K562 (cell line): ENCODE data around the gene OPA3. TPM values are rescaled to one million over a fixed set of nuclear protein-coding genes. Genes with fewer than 3 reads are reported as not detected.
A peak's percentile ranks its signal among the peaks of the same experiment; 100 is the strongest.

Experiments
- CCNT2 ChIP-seq: IDR thresholded peaks from 2 replicates; pipeline ENCODE4 v1.6.1; 2011; ENCODE audit warnings: borderline replicate concordance, low read depth, mild to moderate bottlenecking, moderate library complexity, mixed read lengths, low read length; ENCODE audit not compliant: insufficient read length; ENCODE audit errors: extremely low read depth
- COPS2 ChIP-seq: fragments of 450-650 bp; conservative IDR thresholded peaks from 2 replicates; pipeline ENCODE4 v1.6.1; 2016; ENCODE audit warnings: mild to moderate bottlenecking, moderate library complexity
- DPF2 ChIP-seq: fragments of 450-650 bp; IDR thresholded peaks from 2 replicates; pipeline ENCODE4 v1.6.1; 2016
- FOXM1 ChIP-seq, 2 experiments: fragments of 450-650 bp in 1 of 2; sonication (generic) in 1 of 2; formaldehyde crosslinking in 1 of 2; IDR thresholded peaks; 2 replicates each; pipeline versions ENCODE4 v1.6.1 to v1.9.0; 2017 to 2022; ENCODE audit warnings: low read depth in 2 of 2, mild to moderate bottlenecking in 2 of 2, missing genetic modification reagents in 1 of 2, moderate library complexity in 1 of 2
- HDAC2 ChIP-seq: fragments of 450-650 bp; IDR thresholded peaks from 2 replicates; pipeline ENCODE4 v1.6.1; 2016; ENCODE audit warnings: mild to moderate bottlenecking
- JUND ChIP-seq, 2 experiments: IDR thresholded peaks; 2 replicates in 1 of 2; 3 replicates in 1 of 2; pipeline ENCODE4 v1.6.1; 2011; ENCODE audit warnings: borderline replicate concordance in 2 of 2, low read depth in 2 of 2, low read length in 2 of 2, improper control_type of control experiment in 1 of 2, missing biosample characterization in 1 of 2, missing genetic modification characterization in 1 of 2, missing genetic modification reagents in 1 of 2
- LCOR ChIP-seq: sonication (generic); formaldehyde crosslinking; IDR thresholded peaks from 2 replicates; pipeline ENCODE4 v1.8.0; 2022; ENCODE audit warnings: mild to moderate bottlenecking, missing genetic modification reagents
- NFIC ChIP-seq: fragments of 450-650 bp; IDR thresholded peaks from 2 replicates; pipeline ENCODE4 v1.6.1; 2017; ENCODE audit warnings: mild to moderate bottlenecking, inconsistent platforms
- POLR2B ChIP-seq: fragments of 450-650 bp; IDR thresholded peaks from 2 replicates; pipeline ENCODE4 v1.6.1; 2018; ENCODE audit warnings: low read depth; ENCODE audit not compliant: partially characterized antibody
- TAF1 ChIP-seq: IDR thresholded peaks from 2 replicates; pipeline ENCODE4 v1.6.1; 2011; ENCODE audit warnings: mild to moderate bottlenecking, low read length, moderate library complexity; ENCODE audit not compliant: insufficient read depth, control insufficient read depth, severe bottlenecking; ENCODE audit errors: extremely low read depth
- TBL1XR1 ChIP-seq, 2 experiments: IDR thresholded peaks; 2 replicates each; pipeline ENCODE4 v1.6.1; 2012; ENCODE audit warnings: improper control_type of control experiment in 2 of 2, low read length in 2 of 2, mild to moderate bottlenecking in 1 of 2
- ZNF347 ChIP-seq: fragments of 450-650 bp; formaldehyde crosslinking; IDR thresholded peaks from 2 replicates; pipeline ENCODE4 v1.4.0; 2020; ENCODE audit warnings: low read depth, mild to moderate bottlenecking, moderate library complexity
- ZNF41 ChIP-seq: fragments of 250-450 bp; sonication (Bioruptor Pico); conservative IDR thresholded peaks from 2 replicates; pipeline ENCODE4 v1.4.0; 2020; ENCODE audit warnings: mild to moderate bottlenecking
- ZNF57 ChIP-seq: fragments of 450-650 bp; formaldehyde crosslinking; IDR thresholded peaks from 2 replicates; pipeline ENCODE4 v1.4.0; 2020; ENCODE audit warnings: mild to moderate bottlenecking, moderate library complexity
- ZNF589 ChIP-seq: fragments of 200-800 bp; sonication (Bioruptor generic); IDR thresholded peaks from 2 replicates; pipeline ENCODE4 v1.6.1; 2016; ENCODE audit warnings: low read depth, missing genetic modification characterization, missing compliant biosample characterization
- ZNF79 ChIP-seq: fragments of 250-450 bp; sonication (Bioruptor Pico); IDR thresholded peaks from 2 replicates; pipeline ENCODE4 v1.4.0; 2020; ENCODE audit warnings: low read depth, mild to moderate bottlenecking, moderate library complexity
- polyA plus RNA-seq, 8 experiments: library from polyadenylated mRNA; depleted of rRNA in 4 of 8; stranded (reverse) in 5 of 8; unstranded in 3 of 8; fragments of >200 nt; fragmentation: Nextera tagmentation in 2 of 8; fragmentation: Illumina TruSeq in 1 of 8; extraction: Ambion mirVana in 2 of 8; extraction: Trizol in 1 of 8; gene quantifications; 2 replicates each; pipeline versions ENCODE4 v1.2.1 to v1.2.3, GENCODE V29; 2011 to 2014; ENCODE audit warnings: inconsistent platforms in 1 of 8, missing spikeins in 1 of 8
- total RNA-seq, 7 experiments: library from RNA; depleted of rRNA in 6 of 7; stranded (reverse); fragments of >200 nt in 6 of 7; fragmentation: Illumina TruSeq in 2 of 7; extraction: Trizol in 2 of 7; gene quantifications; 2 replicates each; pipeline versions ENCODE4 v1.2.1 to v1.2.3, GENCODE V29; 2011 to 2021; ENCODE audit warnings: low replicate concordance in 1 of 7
- TF ChIP-seq, protein P1 (sequence below): fragments of 450-650 bp; conservative IDR thresholded peaks from 2 replicates; pipeline ENCODE4 v1.6.1; 2016; ENCODE audit warnings: missing genetic modification characterization, low read depth, mild to moderate bottlenecking, missing compliant biosample characterization, moderate library complexity
- TF ChIP-seq, protein P2 (sequence below): fragments of 250-450 bp; sonication (Bioruptor Pico); IDR thresholded peaks from 2 replicates; pipeline ENCODE4 v1.4.0; 2020; ENCODE audit warnings: mild to moderate bottlenecking
- TF ChIP-seq, protein P3 (sequence below): fragments of 450-650 bp; formaldehyde crosslinking; IDR thresholded peaks from 2 replicates; pipeline ENCODE4 v1.4.0; 2022; ENCODE audit warnings: missing genetic modification characterization
- TF ChIP-seq, protein P4 (sequence below): sonication (generic); formaldehyde crosslinking; IDR thresholded peaks from 2 replicates; pipeline ENCODE4 v1.8.1; 2023; ENCODE audit warnings: mild to moderate bottlenecking, missing genetic modification reagents

OPA3 gene
- total and polyA plus RNA-seq, 9 of the 15 experiments (the other 6 are each of a cell fraction or from before 2014, with no cell fraction given) = 1.4 to 18.8 (median 9.0) TPM

DNA sequence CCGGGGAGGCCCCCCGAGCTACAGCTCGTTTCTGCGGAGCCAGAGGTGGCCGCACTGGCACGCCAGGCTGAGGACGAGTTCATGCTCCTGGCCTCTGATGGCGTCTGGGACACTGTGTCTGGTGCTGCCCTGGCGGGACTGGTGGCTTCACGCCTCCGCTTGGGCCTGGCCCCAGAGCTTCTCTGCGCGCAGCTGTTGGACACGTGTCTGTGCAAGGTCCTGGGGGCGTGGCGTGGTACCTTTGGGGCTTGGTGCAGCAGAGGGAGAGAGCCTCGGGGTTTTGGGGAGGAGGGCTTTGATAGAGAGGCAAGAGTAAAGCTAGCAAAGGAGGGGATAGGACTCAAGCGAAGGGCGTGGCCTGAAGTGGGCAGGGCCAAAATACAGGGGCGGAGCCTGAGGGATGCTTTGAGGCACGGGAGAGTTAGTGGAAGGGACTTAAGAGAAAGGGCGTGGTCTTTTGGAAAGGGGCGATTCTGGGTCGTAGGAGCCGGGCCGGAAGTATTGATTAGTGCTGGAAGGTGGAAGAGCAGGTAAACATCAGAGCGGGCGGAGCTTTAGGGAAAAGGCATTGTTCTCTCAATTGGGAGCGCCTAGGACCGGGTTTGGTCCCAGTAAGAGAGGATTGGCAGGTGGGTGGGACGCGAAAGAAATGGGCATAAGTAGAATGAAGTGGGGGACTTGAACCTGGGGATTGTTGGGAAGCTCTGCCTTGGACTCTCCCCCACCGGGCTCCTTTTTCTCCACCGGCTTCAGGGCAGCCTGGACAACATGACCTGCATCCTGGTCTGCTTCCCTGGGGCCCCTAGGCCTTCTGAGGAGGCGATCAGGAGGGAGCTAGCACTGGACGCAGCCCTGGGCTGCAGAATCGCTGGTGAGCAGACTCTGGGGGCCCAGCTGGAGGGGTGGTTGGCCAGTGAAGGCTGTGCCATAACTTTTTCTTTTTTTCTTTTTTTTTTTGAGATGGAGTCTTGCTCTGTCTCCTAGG lies 85.1 kb downstream of the OPA3 start (continued):
- TF ChIP-seq, protein P1, sequence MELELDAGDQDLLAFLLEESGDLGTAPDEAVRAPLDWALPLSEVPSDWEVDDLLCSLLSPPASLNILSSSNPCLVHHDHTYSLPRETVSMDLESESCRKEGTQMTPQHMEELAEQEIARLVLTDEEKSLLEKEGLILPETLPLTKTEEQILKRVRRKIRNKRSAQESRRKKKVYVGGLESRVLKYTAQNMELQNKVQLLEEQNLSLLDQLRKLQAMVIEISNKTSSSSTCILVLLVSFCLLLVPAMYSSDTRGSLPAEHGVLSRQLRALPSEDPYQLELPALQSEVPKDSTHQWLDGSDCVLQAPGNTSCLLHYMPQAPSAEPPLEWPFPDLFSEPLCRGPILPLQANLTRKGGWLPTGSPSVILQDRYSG (tag) = no peak
- TF ChIP-seq ZNF79 (CRISPR knock-in tag) (no peak), DPF2 (peak; percentile 51; the same call in 1 of the 2 replicates), HDAC2 (peak; percentile 42; the same call in 1 of the 2 replicates), TBL1XR1 (IDR thresholded peaks at IDR 0.05; ENCODE audit: low read length in 2 of 2) (no peak), LCOR (CRISPR knock-in tag) (no peak), ZNF57 (no peak), COPS2 (no peak), CCNT2 (no peak), ZNF589 (CRISPR knock-in tag) (no peak), ZNF41 (CRISPR knock-in tag) (no peak), NFIC (peak; percentile 27; the same call in 1 of the 2 replicates), FOXM1 (IDR thresholded peaks at IDR 0.05; ENCODE audit: low read depth) (no peak), FOXM1 (CRISPR knock-in tag; IDR thresholded peaks at IDR 0.05; ENCODE audit: low read depth) (0 out of 2 replicates have a peak, but pooled peaks have one; percentile 47), JUND (IDR thresholded peaks at IDR 0.05; ENCODE audit: borderline replicate concordance, low read depth, low read length) (0 out of 2 replicates have a peak, but pooled peaks have one; percentile 2), JUND (tag; IDR thresholded peaks at IDR 0.05; ENCODE audit: borderline replicate concordance, low read depth, low read length) (no peak), POLR2B (peak; percentile 22), ZNF347 (CRISPR knock-in tag) (no peak), TAF1 (no peak)
- TF ChIP-seq, protein P2, sequence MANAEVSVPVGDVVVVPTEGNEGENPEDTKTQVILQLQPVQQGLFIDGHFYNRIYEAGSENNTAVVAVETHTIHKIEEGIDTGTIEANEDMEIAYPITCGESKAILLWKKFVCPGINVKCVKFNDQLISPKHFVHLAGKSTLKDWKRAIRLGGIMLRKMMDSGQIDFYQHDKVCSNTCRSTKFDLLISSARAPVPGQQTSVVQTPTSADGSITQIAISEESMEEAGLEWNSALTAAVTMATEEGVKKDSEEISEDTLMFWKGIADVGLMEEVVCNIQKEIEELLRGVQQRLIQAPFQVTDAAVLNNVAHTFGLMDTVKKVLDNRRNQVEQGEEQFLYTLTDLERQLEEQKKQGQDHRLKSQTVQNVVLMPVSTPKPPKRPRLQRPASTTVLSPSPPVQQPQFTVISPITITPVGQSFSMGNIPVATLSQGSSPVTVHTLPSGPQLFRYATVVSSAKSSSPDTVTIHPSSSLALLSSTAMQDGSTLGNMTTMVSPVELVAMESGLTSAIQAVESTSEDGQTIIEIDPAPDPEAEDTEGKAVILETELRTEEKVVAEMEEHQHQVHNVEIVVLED = no peak
- TF ChIP-seq, protein P3, sequence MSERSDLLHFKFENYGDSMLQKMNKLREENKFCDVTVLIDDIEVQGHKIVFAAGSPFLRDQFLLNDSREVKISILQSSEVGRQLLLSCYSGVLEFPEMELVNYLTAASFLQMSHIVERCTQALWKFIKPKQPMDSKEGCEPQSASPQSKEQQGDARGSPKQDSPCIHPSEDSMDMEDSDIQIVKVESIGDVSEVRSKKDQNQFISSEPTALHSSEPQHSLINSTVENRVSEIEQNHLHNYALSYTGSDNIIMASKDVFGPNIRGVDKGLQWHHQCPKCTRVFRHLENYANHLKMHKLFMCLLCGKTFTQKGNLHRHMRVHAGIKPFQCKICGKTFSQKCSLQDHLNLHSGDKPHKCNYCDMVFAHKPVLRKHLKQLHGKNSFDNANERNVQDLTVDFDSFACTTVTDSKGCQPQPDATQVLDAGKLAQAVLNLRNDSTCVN (CRISPR knock-in tag) = no peak
- TF ChIP-seq, protein P4, sequence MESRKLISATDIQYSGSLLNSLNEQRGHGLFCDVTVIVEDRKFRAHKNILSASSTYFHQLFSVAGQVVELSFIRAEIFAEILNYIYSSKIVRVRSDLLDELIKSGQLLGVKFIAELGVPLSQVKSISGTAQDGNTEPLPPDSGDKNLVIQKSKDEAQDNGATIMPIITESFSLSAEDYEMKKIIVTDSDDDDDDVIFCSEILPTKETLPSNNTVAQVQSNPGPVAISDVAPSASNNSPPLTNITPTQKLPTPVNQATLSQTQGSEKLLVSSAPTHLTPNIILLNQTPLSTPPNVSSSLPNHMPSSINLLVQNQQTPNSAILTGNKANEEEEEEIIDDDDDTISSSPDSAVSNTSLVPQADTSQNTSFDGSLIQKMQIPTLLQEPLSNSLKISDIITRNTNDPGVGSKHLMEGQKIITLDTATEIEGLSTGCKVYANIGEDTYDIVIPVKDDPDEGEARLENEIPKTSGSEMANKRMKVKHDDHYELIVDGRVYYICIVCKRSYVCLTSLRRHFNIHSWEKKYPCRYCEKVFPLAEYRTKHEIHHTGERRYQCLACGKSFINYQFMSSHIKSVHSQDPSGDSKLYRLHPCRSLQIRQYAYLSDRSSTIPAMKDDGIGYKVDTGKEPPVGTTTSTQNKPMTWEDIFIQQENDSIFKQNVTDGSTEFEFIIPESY (CRISPR knock-in tag) = peak; percentile 96
